ENCODE results near the gene NEK1.

NEK1 gene

DNA sequence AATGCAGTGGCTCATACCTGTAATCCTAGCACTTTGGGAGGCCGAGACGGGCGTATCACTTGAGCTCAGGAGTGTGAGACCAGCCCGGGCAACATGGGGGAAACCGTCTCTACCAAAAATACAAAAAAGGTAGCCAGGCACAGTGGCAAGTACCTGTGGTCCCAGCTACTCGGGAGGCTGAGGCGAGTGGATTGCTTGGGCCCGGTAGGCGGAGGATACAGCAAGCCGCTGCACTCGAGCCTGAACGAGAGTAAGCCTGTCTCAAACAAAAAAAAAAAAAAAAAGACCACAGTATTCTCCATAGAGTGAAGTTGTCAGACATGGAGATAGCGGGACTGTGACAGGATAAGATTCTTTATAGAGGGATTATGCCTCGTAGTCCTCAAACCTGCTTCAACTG lies 265.5 kb downstream of the NEK1 start:
- TF ChIP-seq, protein P1, sequence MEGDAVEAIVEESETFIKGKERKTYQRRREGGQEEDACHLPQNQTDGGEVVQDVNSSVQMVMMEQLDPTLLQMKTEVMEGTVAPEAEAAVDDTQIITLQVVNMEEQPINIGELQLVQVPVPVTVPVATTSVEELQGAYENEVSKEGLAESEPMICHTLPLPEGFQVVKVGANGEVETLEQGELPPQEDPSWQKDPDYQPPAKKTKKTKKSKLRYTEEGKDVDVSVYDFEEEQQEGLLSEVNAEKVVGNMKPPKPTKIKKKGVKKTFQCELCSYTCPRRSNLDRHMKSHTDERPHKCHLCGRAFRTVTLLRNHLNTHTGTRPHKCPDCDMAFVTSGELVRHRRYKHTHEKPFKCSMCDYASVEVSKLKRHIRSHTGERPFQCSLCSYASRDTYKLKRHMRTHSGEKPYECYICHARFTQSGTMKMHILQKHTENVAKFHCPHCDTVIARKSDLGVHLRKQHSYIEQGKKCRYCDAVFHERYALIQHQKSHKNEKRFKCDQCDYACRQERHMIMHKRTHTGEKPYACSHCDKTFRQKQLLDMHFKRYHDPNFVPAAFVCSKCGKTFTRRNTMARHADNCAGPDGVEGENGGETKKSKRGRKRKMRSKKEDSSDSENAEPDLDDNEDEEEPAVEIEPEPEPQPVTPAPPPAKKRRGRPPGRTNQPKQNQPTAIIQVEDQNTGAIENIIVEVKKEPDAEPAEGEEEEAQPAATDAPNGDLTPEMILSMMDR (IDR thresholded peaks at IDR 0.05; ENCODE audit: extremely low read depth, insufficient read depth, missing control alignments): no peak
- in situ Hi-C loops (cut with MboI; ENCODE audit: low pct_unique_long_range_greater_than_20kb, low sequenced_read_pairs, unreplicated experiment): no loop called here
- no peak for DNase-seq (ENCODE audit: low spot score)

GRCh38 chr4:169345316-169345721 lies 267.1 kb downstream of the NEK1 start:
- TF ChIP-seq, protein P1 (IDR thresholded peaks at IDR 0.05; ENCODE audit: extremely low read depth, insufficient read depth, missing control alignments): no peak
- no peak for DNase-seq (ENCODE audit: low spot score)
- in situ Hi-C loops (cut with MboI; ENCODE audit: low pct_unique_long_range_greater_than_20kb, low sequenced_read_pairs, unreplicated experiment): no loop called here
